Fibroblast of lung (primary cell): ENCODE measurements around the gene TBC1D7. TPM values are rescaled to one million over a fixed set of nuclear protein-coding genes. Genes with fewer than 3 reads are reported as not detected.

Experiments used
- DNase-seq, 2 donors: peaks; one replicate each; pipeline versions ENCODE4 v3.0.0 to v3.0.0-alpha.2; 2010; ENCODE audit warnings: low read depth in 2 of 2
- H2AFZ ChIP-seq: 2 replicates; pipeline ENCODE4 v1.5.1; 2012; ENCODE audit warnings: low read length, control low read depth, inconsistent platforms
- H3K27ac ChIP-seq: 2 replicates; pipeline ENCODE4 v1.5.1; 2011; ENCODE audit warnings: low read length, control low read depth; ENCODE audit not compliant: insufficient read depth
- H3K27me3 ChIP-seq: 2 replicates; pipeline ENCODE4 v1.5.1; 2011; ENCODE audit warnings: mild to moderate bottlenecking, low read length; ENCODE audit not compliant: control insufficient read depth, insufficient read depth
- H3K36me3 ChIP-seq: 2 replicates; pipeline ENCODE4 v1.5.1; 2011; ENCODE audit warnings: low read length; ENCODE audit not compliant: control insufficient read depth, insufficient read depth
- H3K4me1 ChIP-seq: 2 replicates; pipeline ENCODE4 v1.5.1; 2011; ENCODE audit warnings: low read length; ENCODE audit not compliant: control insufficient read depth, insufficient read depth; ENCODE audit errors: extremely low read depth
- H3K4me2 ChIP-seq: 2 replicates; pipeline ENCODE4 v1.5.1; 2011; ENCODE audit warnings: low read length, control low read depth; ENCODE audit not compliant: insufficient read depth; ENCODE audit errors: extremely low read depth
- H3K4me3 ChIP-seq, 4 experiments: fragments of 200-600 bp in 1 of 4; sonication (generic) in 1 of 4; replicated peaks in 1 of 4; 2 replicates each; pipeline ENCODE4 v1.5.1; 2011 to 2016; ENCODE audit warnings: low read length in 4 of 4, low read depth in 3 of 4, mild to moderate bottlenecking in 3 of 4, control low read depth in 2 of 4, inconsistent platforms in 1 of 4, mixed read lengths in 1 of 4; ENCODE audit not compliant: insufficient read depth in 1 of 4; ENCODE audit errors: control extremely low read depth in 1 of 4
- H3K79me2 ChIP-seq: 2 replicates; pipeline ENCODE4 v1.5.1; 2012; ENCODE audit warnings: mild to moderate bottlenecking, low read length, inconsistent platforms; ENCODE audit not compliant: control insufficient read depth, insufficient read depth
- H3K9ac ChIP-seq: 2 replicates; pipeline ENCODE4 v1.5.1; 2011; ENCODE audit warnings: mild to moderate bottlenecking, low read length, control low read depth; ENCODE audit not compliant: insufficient read depth
- H3K9me3 ChIP-seq: 2 replicates; pipeline ENCODE4 v1.5.1; 2012; ENCODE audit warnings: low read depth, low read length; ENCODE audit not compliant: control insufficient read depth, insufficient read depth
- H4K20me1 ChIP-seq: 2 replicates; pipeline ENCODE4 v1.5.1; 2011; ENCODE audit warnings: low read length; ENCODE audit not compliant: control insufficient read depth, insufficient read depth; ENCODE audit errors: extremely low read depth
- CTCF ChIP-seq, 2 donors: IDR thresholded peaks in 1 of 2; conservative IDR thresholded peaks in 1 of 2; 1 replicate in 1 of 2; 2 replicates in 1 of 2; pipeline ENCODE4 v1.5.1; 2011 to 2012; ENCODE audit warnings: low read length in 2 of 2, control low read depth in 1 of 2, inconsistent platforms in 1 of 2, low read depth in 1 of 2, mild to moderate bottlenecking in 1 of 2
- EZH2 ChIP-seq: IDR thresholded peaks from 2 replicates; pipeline ENCODE4 v1.5.1; 2012; ENCODE audit warnings: low read length, control low read depth, mild to moderate bottlenecking; ENCODE audit errors: missing control alignments
- polyA plus RNA-seq, 2 donors: library from polyadenylated mRNA; depleted of rRNA in 1 of 2; stranded (reverse) in 1 of 2; unstranded in 1 of 2; fragments of >200 nt; gene quantifications; 2 replicates each; pipeline ENCODE4 v1.2.1, GENCODE V29; 2011 to 2012; ENCODE audit warnings: missing spikeins in 1 of 2
- total RNA-seq: library from RNA; depleted of rRNA; stranded (reverse); fragments of >200 nt; gene quantifications from 2 replicates; pipeline ENCODE4 v1.2.1, GENCODE V29; 2014

Gene TBC1D7
- total and polyA plus RNA-seq, 2 donors (not counting 1 experiment from before 2014, with no cell fraction given), result 19.3 to 31.1 TPM

GRCh38 chr6:13311155-13311554 lies 17.2 kb downstream of the TBC1D7 start:
- peaks cover 5% of the 10 kb centered on the region for H3K36me3 ChIP-seq
- H2AFZ ChIP-seq, result no peak overlapping the region
- no peaks in the 10 kb centered on the region for H4K20me1 ChIP-seq
- no peaks in the 10 kb centered on the region for H3K27me3 ChIP-seq
- H3K4me3 ChIP-seq, result no peak overlapping the region
- DNase-seq, result no peak
- H3K79me2 ChIP-seq, result no peaks in the 10 kb centered on the region
- H3K4me2 ChIP-seq, result no peak overlapping the region
- no peak overlapping the region for H3K27ac ChIP-seq
- H3K9me3 ChIP-seq, result no peaks in the 10 kb centered on the region
- TF ChIP-seq CTCF (conservative IDR thresholded peaks at IDR 0.05 in 1 of 2, IDR thresholded peaks at IDR 0.05 in 1 of 2; ENCODE audit: low read depth in 1 of 2, low read length in 2 of 2) (no peak), EZH2 (no peak)
- H3K9ac ChIP-seq, result no peak overlapping the region
- H3K4me1 ChIP-seq, result no peaks in the 10 kb centered on the region

GRCh38 chr6:13308332-13308731 lies 20.0 kb downstream of the TBC1D7 start:
- H2AFZ ChIP-seq, result no peak overlapping the region
- H3K9ac ChIP-seq, result no peak overlapping the region
- no peaks in the 10 kb centered on the region for H3K27me3 ChIP-seq
- no peaks in the 10 kb centered on the region for H4K20me1 ChIP-seq
- peaks cover 8% of the 10 kb centered on the region for H3K4me1 ChIP-seq
- H3K36me3 ChIP-seq, result peaks cover 2% of the 10 kb centered on the region
- H3K4me2 ChIP-seq, result no peak overlapping the region
- no peak for DNase-seq
- no peaks in the 10 kb centered on the region for H3K9me3 ChIP-seq
- H3K4me3 ChIP-seq, result no peak overlapping the region
- no peak overlapping the region for H3K27ac ChIP-seq
- H3K79me2 ChIP-seq, result no peaks in the 10 kb centered on the region
- TF ChIP-seq EZH2 (no peak), CTCF (conservative IDR thresholded peaks at IDR 0.05 in 1 of 2, IDR thresholded peaks at IDR 0.05 in 1 of 2; ENCODE audit: low read depth in 1 of 2, low read length in 2 of 2) (no peak)

- Histone ChIP-seq H2AFZ (no peak overlapping the region), H3K79me2 (no peaks in the 10 kb centered on the region), H3K4me2 (no peak overlapping the region), H3K4me3 (no peak overlapping the region), H3K36me3 (peaks cover 2% of the 10 kb centered on the region), H3K27me3 (no peaks in the 10 kb centered on the region), H4K20me1 (no peaks in the 10 kb centered on the region), H3K4me1 (peaks cover 13% of the 10 kb centered on the region), H3K9me3 (no peaks in the 10 kb centered on the region), H3K9ac (no peak overlapping the region), H3K27ac (peak overlapping the region; percentile 14)
- peak; percentile 66 to 70 for DNase-seq
- TF ChIP-seq CTCF (conservative IDR thresholded peaks at IDR 0.05 in 1 of 2, IDR thresholded peaks at IDR 0.05 in 1 of 2; ENCODE audit: low read depth in 1 of 2, low read length in 2 of 2), result no peak
- no peak for TF ChIP-seq EZH2
These were observed 20.8 kb downstream of the TBC1D7 start for GRCh38 chr6:13307508-13307995.
